Fibroblast of pulmonary artery (primary cell): ENCODE results near the gene PGLYRP2.

ENCODE experiments used
- DNase-seq: peaks from one replicate; pipeline ENCODE4 v3.0.0-alpha.2; 2010; ENCODE audit warnings: low read depth
- H3K4me3 ChIP-seq: replicated peaks from 2 replicates; pipeline ENCODE4 v1.5.1; 2011; ENCODE audit warnings: low read depth, mild to moderate bottlenecking, control low read depth, low read length, moderate library complexity
- CTCF ChIP-seq: IDR thresholded peaks from 2 replicates; pipeline ENCODE4 v1.5.1; 2011; ENCODE audit warnings: mild to moderate bottlenecking, control low read depth, low read length, inconsistent platforms; ENCODE audit errors: missing control alignments

The PGLYRP2 gene

GRCh38 chr19:15438577-15438976, 40.7 kb downstream of the PGLYRP2 start:
- TF ChIP-seq CTCF, result no peak
- H3K4me3 ChIP-seq, result no peak overlapping the region
- DNase-seq, result no peak

- TF ChIP-seq CTCF, result no peak
- no peak for DNase-seq
- H3K4me3 ChIP-seq, result no peak overlapping the region
Observed at GRCh38 chr19:15438124-15438496, 41.2 kb downstream of the PGLYRP2 start.

- TF ChIP-seq CTCF, result peak; percentile 29
- peak; percentile 33 for DNase-seq
- no peak overlapping the region for H3K4me3 ChIP-seq
Observed at GRCh38 chr19:15437355-15438123, 41.8 kb downstream of the PGLYRP2 start.

GRCh38 chr19:15436826-15437110, 42.5 kb downstream of the PGLYRP2 start:
- no peak overlapping the region for H3K4me3 ChIP-seq
- TF ChIP-seq CTCF, result no peak
- no peak for DNase-seq

GRCh38 chr19:15436012-15436825, 43.1 kb downstream of the PGLYRP2 start:
- TF ChIP-seq CTCF, result no peak
- H3K4me3 ChIP-seq, result no peak overlapping the region
- no peak for DNase-seq

- TF ChIP-seq CTCF, result no peak
- DNase-seq, result no peak
- peak overlapping the region; percentile 62 for H3K4me3 ChIP-seq
Observed at GRCh38 chr19:15433519-15434069, 45.7 kb downstream of the PGLYRP2 start.
